T1000 (cell line): ENCODE data around the gene MICOS13.
"Not testable (repeated sequence)": the region's sequence is repeated elsewhere in the genome, so short reads cannot be mapped to it uniquely, and the experiment has no call there.

Source experiments
- DNase-seq: peaks from one replicate; lab custom pipeline; 2025; ENCODE audit warnings: mixed read lengths; lab: John Stamatoyannopoulos, UW

The MICOS13 gene, protein sequence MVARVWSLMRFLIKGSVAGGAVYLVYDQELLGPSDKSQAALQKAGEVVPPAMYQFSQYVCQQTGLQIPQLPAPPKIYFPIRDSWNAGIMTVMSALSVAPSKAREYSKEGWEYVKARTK

DNA sequence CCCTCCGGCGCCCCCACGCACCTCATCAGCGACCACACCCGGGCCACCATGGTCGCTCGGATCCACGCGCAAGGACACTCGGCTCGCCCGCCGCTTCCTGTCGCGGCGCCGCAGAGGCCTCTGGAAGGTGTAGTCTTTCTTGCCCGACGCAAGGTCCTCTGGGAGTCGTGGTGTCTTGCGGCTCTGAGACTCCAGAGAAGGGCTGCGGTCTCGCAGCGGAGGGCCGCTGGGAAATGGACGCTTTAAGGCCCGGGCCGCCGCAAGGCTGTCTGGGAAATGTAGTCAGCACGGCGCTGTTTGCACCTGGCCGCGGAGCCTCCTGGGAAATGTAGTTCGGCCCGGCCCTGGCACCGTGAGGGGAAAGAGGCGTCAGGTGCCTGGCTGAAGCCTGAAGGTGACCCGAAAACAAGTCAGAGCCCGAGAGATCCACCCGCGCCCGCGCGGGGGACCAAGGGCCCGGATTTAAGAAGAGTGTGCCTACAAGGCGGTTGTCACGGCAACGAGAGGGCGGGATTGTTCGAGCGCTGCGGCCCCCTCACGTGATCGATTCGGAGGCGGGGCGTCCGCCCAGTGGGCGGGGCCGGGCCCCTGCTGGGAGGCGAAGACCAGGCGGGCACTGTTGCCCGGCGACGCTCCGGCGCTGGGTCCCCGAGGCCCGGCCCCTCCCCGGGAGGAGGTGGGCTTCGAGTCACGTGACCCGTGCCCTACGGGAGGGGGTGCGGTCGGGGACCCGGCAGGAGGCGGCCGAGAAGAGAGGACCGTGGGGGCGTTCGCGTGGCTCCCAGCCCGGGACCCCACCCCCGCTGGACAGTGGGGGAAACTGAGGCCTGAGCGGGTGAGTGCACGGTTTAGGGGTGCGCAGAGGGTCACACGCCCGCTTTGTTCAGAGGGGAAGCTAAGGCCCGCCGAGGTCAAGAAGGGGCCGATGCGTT lies at the start of gene MICOS13, which contains the start of gene HSD11B1L:
Gene MICOS13 (minus strand): TSS at position 80 of the 932 bp plus-strand sequence. CDS start 30 bp downstream, at position 50.
Gene HSD11B1L (plus strand): TSS at position 591 of the 932 bp plus-strand sequence. CDS start 3,806 bp downstream, outside the sequence.
- peak; percentile 98 for DNase-seq

DNA sequence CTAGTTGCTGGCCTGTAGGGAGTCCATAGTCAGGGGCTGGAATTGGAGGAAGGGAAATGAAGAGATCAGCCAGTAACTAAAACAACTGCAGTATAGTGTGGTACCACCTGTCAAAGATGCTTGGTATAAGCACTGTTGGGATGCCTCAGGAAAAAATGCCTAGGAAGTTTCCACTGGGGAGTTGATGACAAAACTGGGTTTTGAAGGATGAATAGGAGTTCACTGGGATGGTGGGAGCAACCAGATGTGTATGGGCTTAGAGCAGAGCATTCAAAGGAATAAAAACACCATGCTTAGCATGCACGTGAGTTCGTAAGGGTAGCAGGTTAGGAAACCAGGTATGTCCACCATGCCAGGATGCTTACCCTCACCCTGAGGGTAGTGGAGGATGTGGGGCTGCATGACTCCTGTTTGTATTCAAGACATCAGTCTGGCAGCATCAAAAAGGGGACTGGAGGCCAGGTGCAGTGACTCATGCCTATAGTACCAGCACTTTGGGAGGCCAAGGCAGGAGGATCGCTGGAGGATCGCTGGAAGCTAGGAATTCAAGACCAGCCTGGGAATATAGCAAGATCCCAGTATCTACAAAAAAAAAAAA lies 47.2 kb upstream of the MICOS13 start:
- DNase-seq: no peak

DNA sequence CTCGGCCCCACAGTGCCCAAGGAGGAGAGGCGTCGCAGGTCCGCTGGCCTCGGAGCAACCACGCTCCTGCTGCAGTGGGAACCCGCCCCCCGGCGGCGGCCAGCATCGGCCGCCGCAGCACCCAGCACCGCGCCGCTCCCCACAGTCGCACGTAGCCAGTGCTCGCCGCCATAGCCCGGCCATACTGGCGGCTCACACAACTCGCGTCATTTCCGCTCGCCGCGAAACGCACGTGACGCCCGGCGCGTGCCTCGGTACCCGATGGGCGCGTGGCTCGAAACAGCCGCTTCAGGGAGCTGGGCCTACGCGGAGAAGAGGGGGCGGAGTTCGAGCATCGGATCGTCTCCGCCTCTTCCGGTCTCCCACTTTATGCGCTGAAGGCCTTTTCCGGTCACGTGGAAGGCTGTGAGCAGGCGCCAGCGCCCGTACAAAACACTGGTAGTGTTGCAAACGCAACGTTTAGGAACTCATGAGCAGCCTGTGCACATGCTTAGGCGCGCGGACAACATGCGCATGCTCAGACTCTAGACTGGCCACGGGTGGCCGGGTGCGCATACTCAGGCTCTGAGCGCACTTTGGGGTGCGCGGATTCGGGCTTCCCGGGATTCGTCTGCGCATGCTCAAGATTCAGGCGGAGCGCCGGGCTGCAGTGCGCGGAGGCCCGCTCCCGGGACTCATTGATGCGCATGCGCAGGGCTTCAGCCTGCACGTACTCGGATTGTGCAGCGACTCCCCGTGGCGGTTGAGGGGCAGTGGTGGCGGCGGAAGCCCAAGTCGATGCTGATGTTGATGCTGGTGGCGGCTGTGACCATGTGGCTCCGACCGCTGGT lies 39.9 kb upstream of the MICOS13 start, which contains the start of the genes CATSPERD and LONP1:
Gene CATSPERD (plus strand): TSS at position 677 of the 830 bp plus-strand sequence. CDS start 101 bp downstream, at position 778.
Gene LONP1 (minus strand): TSS at position 186 of the 830 bp plus-strand sequence. CDS start 14 bp downstream, at position 172.
- peak; percentile 95 for DNase-seq

DNA sequence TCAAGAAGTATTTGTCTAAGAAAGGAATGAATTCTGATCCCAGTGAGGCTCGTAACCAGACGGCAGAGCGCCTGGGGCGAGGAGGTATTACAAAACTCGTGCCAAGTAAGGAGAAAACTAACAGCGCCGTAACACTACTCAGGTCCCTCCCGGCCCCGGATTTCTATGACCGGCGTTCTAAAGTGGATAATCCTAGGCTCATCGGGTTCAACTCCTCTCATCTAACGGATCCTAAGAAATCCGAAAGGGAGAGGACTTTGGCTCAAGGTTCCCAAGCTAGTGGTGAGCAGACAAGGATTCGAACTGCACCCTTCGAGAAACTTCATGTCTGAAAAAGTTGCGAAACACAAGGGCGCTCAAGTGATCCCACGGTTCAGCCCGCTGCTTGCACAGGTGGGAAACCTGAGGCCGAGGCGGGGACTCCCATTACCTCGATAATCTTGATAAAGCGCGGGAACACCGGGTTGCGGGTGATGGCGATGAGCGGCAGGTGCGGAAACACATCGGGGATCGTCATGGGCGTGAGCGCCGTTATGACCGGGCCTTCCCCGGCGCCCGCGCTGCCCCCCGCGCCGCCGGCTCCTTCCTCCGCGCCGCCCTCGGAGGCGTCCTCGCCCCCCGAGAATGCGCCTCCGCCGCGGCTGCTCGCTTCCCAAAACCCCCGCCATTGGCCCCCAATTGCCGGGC lies 39.1 kb upstream of the MICOS13 start:
- DNase-seq: no peak

DNA sequence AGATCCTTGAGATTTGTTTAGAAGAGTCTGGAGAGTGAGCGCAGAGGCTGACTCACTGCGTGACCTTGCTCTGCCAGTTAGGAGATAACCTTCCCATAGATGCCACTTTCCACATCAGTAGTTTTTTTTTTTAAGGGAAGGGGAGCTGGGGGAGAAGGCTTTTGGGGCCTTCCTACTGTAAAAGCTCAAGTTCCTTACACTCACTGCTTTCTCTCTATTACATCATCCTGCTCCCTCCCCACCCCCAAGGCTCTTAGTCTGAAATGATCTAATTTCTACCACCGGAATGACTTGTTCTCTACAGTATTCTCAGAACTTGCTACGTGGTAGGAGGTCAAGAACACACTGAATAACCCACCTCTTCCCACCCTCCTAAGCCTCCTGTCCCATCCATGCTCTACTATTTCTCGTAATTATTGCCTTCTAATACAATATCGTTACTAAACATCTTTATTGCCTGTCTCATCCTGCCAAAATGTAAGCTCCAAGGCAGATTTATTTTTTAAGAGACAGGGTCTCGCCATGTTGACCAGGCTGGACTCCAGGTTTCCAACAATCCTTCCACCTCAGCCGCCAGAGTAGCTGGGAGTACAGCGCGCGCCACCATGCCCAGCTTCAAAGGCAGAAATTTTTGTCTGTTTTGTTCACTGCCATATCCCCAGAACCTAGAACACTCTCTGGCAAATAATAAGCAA lies 38.4 kb upstream of the MICOS13 start:
- DNase-seq: no peak

DNA sequence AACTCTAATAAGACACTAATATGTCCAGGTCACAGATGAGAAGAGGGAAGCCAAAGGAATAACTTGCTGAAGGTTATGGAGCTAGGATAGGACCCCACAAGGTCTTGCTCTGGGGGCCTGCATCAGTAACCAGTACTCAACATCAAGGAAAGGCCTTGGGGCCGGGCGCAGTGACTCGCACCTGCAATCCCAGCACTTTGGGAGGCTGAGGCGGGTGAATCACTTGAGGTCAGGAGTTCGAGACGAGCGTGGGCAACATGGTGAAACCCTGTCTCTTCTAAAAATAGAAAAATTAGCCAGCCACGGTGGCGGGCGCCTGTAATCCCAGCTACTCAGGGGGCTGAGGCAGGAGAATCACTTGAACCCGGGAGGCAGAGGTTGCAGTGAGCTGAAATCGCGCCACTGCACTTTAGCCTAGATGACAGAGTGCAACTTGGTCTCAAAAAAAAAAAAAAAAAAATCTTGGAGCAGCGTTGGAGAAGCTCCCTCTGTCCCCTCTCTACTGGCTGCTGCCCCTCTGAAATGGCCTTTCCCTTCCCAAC lies 37.8 kb upstream of the MICOS13 start:
- DNase-seq: no peak

DNA sequence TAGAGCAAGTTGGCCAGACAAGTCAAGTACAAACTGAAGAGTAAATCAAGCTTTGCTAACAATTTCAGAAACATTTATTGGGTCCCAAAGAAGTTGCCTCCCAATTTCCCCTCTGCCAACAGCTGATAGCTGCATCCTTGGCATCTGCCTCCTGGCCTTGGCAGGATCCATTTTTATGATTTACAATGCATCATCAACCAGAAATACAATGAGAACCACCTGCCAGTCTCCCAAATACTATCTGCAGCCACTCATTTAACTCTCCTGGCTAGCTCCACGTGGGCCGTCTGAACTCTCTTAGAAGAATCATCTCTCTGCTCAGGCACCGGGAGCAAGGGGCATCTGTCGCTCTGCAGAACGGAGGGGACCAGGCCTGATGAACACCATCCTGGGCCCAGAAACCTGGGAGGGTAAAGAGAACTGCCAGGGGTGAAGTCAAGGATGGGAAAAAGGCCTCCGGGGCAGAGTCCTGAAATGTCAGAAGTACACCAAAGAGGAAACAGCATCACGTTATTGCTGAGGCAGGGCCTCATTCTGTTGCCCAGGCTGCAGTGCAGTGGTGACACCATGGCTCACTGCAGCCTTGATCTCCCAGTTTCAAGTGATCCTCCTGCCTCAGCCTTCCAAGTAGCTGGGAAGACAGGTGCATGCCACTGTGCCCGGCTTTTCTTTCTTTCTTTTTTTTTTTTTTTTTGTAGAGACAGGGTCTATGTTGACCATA lies 37.1 kb upstream of the MICOS13 start:
- no peak for DNase-seq

DNA sequence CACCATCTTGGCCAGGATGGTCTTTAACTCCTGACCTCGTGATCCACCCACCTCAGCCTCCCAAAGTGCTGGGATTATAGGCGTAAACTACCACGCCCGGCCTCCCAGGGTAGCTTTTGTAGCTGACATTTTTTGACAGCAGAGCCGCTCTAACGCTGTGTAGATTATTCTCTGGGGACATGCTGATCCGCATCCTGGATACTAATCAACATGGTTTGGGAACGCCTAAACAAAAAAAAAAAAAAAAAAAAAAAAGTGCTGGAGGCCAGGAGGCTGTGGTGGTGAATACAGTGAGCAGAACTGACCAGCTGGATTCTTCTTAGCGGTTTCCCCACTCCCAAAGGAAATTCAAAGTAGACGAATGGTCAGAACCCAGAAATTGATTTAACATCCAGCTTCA lies 34.5 kb upstream of the MICOS13 start:
- DNase-seq: no peak

DNA sequence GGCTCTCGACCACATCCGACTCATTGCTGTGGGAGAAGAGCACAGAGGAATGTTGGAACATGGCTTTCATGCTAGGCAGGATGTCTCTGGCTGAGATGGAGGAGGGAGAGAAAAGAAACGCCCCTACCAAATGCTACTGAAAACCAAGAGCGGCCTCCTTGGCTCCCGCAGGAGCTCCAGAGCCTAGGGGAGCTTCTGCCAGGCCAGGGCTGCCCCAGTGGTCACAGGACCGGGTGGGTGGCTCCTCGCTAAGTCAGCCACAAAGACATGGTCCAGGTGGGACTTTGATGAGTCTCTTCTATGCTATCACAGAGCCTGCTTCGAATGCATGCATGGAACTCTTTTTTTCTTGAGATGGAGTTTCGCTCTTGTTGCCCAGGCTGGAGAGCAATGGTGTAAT lies 32.9 kb upstream of the MICOS13 start:
- no peak for DNase-seq

DNA sequence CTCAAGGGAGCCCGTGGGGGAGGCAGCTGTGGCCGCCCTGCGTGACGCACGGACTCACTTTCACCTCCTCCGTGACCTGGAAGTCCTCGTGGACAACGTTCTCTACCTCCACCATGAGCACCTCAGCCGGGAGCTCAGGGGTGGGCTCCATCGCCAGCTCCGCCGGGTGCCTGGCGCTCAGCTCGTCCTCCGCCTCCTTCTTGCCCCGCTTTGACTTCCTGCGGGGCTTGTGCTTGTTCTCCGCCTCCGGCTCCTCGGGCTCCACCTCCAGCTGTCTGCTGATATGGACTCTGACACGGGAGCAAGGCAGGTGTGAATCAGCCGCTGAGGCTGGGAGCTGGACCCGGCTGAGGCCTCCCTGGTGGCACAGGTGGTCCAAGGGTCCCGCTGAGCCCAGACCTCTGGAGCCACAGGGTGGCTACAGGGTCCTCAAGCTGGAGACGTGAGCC lies 31.4 kb upstream of the MICOS13 start:
- no peak for DNase-seq

DNA sequence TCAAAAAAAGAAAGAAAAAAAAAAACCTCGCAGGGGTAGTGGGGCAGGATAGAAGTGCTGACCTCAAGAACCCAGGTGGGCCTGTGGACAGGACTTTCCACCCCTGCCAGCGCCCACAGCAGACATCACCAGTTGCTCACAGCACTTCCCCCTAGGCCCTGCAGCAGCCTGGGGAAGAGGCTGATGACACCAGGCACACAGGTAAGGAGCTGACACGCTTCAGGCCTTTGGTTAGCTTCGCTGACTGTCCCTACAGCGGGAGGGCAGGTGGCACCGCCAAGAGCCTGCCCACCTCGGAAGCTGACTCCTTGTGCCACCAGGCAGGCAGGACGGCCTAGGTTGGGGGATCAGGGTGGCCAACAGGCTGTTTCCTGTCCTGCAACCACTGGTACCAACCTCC lies 30.7 kb upstream of the MICOS13 start:
- no peak for DNase-seq

DNA sequence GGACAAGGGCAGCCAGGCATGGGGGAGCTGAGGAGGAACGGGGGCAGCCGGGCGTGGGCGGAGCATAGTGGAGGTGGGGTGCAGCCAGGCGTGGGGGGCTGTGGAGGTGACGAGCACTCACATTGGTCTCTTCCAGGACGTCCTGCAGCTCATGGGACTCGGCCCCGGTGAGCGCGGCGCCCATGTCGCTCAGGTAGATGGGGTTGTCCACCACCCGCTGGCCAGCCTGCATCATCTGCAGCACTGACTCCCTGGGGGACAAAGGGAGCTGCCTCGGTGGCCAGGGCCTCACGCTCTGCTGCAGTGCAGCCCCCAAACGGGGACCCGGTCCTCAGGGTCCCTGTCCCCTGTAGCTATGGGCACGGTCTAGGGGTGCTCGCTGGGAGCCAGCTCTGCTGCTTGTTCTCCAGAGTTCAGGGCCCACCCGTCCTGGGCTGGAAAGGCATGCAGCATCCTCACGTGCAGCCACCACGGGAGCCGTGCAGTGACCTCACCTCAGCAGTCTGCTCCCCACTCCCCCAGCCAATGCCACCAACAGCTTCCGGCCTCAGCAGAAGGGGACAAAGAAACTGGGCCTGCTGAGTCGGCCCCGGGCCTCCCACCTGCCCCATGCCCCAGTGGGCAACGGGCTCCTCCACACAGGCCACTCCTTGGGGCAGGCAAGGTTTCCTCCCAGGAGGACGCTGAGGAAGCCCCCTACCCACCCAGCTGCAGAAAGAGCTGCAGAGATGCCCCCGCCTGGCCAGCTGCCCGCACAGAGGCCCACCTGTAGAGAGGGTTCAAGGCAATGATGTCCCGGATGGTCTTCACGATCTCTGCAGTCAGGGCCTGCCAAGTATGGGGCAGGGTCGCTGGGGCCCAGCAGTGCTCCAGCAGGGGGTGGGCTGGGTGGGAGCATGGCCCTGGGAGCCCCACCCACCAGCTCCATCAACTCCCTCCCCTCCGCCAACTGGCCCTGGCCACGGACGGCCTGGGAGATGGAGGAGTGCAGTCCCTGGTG lies 27.6 kb upstream of the MICOS13 start:
- DNase-seq: no peak

DNA sequence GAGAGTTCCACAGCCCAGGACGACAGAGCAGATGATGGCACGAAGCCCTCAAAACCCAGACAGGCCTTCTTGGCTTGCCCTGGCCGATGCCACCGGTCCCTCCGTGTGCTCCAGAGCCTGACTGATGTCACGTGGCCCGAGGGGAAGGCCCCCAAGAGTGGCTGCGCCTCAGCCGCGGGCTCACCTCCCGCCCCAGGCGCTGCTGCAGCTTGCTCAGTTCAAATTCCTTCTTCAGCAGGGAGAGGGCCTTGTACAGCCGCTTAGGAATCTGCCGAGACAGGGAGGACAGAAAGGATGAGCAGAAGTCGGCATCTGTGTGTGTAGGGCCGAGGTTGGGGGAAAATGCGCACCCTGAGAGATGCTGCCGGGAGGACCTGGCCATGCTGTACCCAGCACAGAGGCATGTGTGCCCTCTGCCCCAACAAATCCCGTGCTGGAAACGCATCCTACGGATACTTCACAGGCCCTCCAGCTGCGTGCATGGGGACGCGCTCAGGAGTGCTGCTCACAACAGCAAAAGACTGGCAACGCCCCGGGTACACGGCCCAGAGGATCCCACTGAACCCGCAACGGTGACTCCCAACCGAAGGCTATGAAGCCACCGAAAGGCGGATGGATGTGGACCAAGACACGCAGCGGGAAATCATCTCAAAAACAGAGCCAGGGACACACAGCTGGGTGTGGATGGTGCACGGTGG lies 26.7 kb upstream of the MICOS13 start:
- DNase-seq: no peak

DNA sequence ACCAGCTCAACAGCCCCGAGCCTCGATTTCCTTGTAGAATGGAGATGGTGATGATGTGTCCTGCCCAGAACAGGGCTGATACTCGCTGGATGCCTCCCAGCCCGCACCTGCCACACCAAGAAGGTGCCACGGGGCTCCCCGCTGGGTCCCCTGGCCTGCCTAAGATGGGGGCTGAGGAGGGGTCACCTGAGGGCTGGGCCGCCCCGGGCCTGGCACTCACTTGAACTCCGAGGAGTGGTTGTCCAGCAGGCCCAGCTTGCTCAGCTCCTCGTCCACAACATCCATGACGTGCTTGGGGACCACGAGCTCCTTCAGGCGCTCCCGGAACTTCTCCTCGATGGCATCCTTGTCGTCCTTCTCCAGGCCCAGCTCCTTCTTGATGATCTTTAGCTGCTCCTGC lies 25.2 kb upstream of the MICOS13 start:
- no peak for DNase-seq

DNA sequence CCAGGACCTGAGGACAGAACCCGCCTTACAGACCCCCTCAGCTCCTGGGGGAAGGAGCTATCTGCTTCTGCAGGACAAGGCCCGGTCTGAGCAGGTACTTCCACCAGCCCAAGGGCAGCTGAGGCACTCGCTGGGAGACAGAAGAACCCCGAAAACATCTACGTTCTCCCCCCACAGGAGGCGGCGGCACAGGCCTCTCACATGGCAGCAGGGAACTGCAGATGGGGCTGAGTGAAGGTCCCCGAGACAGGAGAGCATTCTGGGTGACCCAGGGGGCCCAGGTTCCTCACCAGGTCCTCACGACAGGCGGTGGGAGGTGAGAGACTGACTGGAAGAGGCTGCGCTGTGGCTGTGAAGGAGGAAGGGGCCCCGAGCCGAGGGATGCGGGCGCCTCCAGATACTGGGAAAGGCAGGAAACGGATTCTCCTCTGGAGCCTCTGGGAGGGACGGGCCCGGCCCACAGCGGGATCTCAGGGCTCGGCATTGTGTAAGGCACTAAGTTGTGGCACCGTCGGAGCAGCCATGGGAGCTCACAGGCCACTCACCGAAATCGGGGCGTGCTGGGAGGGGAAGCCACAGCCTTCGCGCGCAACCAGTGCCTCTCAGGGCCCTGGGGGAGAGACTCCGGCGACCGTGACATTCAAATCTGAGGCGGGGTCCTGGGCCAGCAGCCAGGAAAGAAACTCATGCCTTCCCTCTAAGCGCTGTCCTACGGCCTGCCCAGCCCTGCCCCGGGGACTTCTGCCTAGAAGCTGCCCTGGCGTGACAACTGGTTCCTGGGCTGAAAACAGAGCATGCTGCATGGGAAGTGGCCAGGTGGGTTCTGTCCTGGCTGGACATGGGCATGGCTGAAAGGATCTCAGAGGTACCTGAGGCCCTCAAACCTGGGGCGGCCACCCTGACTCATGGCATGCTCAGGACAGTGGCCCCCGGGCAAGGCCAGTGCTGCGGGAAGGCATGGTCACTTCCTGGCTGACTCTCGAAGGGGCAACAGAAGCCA lies 23.8 kb upstream of the MICOS13 start:
- DNase-seq: no peak

DNA sequence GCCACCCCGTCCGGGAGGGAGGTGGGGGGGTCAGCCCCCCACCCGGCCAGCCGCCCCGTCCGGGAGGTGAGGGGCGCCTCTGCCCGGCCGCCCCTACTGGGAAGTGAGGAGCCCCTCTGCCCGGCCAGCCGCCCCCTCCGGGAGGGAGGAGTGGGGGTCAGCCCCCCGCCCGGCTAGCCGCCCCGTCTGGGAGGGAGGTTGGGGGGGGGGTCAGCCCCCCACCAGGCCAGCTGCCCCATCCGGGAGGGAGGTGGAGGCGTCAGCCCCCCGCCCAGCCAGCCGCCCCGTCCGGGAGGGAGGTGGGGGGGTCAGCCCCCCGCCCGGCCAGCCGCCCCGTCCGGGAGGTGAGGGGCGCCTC lies 21.7 kb upstream of the MICOS13 start:
- not testable (repeated sequence) for DNase-seq
